Measurements from ENCODE around the gene ADARB2.

ADARB2 gene

GRCh38 chr10:1609648-1609970, 127.7 kb downstream of the ADARB2 start:
- DNase-seq = no peak

DNA sequence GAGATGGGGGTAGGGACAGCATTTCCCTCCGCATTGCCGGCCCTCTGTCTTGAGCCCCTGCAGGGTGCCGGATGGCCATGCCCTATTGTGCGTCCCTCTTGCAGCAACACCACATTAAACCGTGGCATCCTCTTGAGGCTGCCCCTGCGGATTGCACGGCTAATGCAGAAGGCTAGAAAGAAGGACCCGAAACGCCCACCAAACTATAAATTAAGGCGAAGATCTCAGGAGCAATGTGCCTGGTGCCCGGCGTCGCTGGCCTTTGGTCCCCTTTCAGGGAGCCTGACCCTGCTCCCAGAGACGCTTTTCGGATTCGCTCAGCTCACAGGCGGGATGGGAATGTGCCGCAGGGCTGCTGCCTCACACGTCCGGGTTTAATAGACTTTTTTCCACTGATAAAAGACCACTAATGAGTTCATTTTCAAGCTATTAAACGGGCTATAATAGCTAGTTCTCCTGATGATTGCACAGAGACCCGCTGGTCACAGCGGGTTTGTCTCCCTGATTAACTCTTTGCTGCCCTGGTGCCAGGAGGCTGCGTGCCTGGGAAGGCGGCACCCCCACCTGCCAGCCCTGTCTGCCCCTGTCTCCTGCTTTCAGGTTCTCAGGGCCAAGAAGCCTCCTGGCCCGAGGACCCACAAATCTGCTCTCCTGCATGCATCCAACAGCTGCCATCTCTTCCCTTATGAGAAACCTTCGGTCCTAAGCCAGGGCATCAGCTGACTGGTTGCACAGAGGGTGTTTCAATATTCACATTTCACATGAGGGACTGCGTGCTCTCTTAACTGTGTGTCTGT, 128.3 kb downstream of the ADARB2 start:
- no peak for DNase-seq

GRCh38 chr10:1608408-1608807, 128.9 kb downstream of the ADARB2 start:
- no peak for DNase-seq

DNA sequence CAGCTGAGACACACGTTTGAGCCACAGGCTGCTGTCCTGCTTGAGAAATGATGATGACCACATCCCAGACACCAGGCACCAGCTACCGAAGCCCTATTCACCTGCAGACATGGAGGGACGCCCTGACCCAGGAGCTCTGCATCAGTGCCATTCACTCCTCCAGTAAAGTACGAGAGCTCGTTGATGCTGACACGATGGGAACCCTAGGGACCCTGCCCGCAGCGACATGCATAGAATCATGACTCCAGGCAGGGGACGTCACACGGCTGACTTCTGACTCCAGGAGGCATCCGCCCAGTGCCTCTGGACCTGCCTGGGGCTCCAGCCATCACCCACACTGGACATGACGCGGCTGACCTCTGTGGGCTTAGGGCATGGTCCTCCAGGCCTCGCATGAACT, 129.9 kb downstream of the ADARB2 start:
- no peak for DNase-seq

- no peak for DNase-seq
Measured at GRCh38 chr10:1605999-1606940, 131.1 kb downstream of the ADARB2 start.

GRCh38 chr10:1605121-1605520, 132.2 kb downstream of the ADARB2 start:
- DNase-seq = no peak

- no peak for DNase-seq
Measured at GRCh38 chr10:1604246-1604645, 133.1 kb downstream of the ADARB2 start.

GRCh38 chr10:1603181-1603580, 134.1 kb downstream of the ADARB2 start:
- no peak for DNase-seq

GRCh38 chr10:1602037-1602484, 135.3 kb downstream of the ADARB2 start:
- DNase-seq = no peak

GRCh38 chr10:1601406-1601805, 135.9 kb downstream of the ADARB2 start:
- DNase-seq = no peak

- no peak for DNase-seq
Measured at GRCh38 chr10:1600861-1601260, 136.5 kb downstream of the ADARB2 start.

DNA sequence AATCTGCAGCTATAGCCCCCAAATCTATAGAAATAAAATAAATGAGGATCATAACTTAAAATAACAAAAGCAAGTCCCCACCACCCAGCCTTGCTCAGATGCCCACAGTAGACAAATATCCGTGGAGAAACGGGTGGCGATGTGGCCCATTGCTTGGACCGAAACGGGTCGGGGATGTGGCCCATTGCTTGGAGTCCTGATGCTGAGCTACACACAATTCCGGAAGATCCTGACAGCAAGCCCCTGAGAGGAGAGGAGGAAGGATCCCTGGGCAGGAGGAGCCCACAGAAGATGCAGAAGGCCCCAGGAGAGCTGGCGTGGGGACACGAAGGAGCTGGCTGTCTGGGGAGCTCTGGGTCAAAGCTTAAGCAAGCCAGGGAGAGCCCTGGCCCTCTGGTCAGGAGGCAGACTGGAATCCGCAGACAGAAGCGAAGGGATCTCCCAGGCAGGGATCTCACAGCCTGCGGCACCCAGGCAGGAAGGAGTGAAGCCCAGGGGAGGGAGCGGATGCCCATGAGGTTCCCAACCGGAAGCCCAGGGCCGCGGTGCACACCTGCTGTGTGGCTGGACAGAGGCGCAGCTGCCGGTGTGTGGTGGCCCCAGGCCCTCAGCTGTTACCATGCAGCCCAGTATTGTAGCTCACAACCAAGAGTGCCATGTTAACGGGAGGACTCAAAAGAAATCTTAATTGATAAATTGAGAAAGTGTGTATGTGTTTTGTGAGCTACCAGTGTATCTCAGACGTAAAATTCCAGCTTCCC, 138.8 kb downstream of the ADARB2 start:
- no peak for DNase-seq

- DNase-seq = no peak
Measured at GRCh38 chr10:1597370-1598146, 139.8 kb downstream of the ADARB2 start.

GRCh38 chr10:1596482-1597099, 140.7 kb downstream of the ADARB2 start:
- no peak for DNase-seq

DNA sequence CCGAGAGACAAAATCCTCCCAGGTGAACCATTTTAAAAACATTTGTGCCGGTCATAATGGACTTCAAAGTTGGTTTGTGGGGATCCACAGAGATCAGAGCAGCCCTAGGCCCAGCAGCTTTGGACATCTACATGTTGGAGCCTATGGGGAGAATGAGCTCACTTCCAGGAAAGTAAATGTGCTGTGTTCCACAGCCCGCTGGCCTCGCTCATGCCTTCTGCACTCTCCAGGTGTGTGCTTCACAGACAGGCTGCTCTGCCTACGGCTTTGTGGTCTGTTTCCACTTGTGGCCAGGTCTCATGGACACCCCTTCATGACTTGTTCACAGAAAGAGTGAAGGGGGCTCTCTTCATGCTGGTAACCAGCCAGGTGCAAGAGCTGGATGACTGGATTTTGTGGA, 141.6 kb downstream of the ADARB2 start:
- DNase-seq = no peak

DNA sequence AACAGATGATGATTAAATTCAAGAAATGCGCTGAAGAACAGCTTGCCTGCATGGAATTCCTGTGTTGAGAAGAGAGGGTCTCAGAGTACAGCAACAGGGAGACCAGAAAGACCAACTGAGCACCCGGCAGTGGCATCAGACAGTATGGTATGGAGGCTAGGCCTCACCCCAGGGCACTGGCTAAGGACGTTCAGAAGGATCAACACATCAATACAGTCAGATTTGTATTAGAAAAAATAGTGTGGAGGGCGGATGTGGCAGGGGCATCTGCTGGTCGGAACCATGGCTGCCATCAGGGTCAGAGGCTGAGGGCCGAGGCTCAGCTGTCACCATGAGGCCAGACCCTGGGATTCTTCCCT, 142.1 kb downstream of the ADARB2 start:
- DNase-seq = no peak

DNA sequence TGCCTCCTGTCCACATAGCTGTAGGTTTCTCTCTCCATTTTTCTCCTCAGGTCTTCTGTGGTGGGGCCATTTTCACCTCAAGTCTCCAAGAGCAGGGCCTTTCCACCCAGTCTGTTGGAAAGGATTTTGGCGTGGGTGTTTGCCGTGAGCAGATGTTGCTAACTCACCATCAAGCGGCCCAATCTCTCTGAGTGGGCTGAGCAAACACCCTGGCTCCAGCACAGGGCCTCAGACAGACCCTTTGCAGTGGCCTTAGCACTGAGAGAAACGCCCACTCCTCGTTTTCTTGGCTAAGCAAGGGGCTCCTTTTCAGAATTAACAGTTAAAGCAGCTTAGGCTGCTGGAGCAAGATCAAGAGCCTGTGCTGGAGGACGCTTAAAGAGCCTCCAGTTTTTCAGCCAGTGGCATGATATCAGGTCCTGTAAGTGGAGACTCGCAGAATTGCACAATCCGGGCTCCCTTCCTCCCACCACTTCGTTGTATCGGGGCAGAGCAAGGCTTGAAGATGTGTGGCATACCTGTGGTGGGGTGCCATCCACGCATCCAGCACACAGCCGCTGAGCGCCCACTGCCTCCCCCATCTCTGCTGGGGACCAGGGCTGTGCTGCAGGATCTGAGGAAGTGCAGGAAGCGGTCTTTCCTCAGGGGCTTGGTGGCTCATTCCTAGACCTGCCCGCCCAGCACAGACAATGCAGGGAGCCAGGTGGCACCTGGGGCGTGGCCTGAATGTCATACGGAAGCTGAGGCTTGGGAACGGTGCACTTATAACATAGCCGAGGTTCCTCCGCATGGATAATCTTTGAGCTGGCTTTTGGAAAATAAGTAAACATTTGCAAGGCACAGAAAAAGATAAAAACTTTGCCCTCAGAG, 142.7 kb downstream of the ADARB2 start:
- no peak for DNase-seq

DNA sequence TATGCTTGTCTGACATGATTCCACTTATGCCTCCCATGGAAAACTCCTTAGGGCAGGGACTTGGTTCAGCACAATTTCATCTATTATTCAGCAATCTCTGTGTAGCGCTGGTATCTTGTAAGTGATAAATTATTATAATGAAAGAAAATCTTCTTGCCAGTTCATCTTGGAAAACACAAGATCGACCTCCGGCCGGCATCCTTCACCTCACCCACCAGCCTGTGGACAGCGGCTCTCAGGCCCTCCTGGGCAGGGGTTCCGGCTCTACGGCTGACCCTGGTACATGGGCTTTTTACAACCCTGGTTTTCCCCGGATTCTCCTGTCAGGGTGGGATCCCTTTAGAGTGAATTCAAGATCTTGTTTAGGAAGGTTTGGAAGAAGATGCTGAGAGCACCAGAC, 145.6 kb downstream of the ADARB2 start:
- no peak for DNase-seq

- DNase-seq = no peak
Measured at GRCh38 chr10:1591045-1591444, 146.3 kb downstream of the ADARB2 start.

GRCh38 chr10:1589257-1589656, 148.1 kb downstream of the ADARB2 start:
- no peak for DNase-seq

DNA sequence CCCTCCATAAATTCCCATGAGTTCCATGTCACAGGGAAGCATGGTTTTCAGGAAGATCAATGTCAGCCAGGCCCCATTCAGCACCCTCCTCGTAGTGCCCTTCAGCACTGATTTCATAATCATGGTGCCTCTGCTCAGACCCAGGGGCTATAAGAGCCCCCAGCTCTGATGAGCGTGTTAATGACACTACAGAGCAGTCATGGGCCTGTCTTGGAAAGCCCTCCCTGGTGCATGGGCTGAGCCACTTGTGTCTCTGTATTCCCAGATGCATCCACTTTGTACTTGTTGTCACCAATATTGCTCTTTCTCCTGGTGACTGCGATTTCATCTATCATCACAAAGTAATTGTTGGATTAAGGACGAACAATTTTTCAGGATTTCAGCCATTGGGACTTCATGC, 154.6 kb downstream of the ADARB2 start:
- no peak for DNase-seq

Measured in stimulated activated naive CD4-positive, alpha-beta T cell (primary cell).